Measurements from ENCODE around the gene CCDC183.
"Not testable (repeated sequence)": the region's sequence is repeated elsewhere in the genome, so short reads cannot be mapped to it uniquely, and the experiment has no call there.

CCDC183 gene

GRCh38 chr9:136802321-136802720 is 6.2 kb downstream of the CCDC183 start:
- no peak for DNase-seq (ENCODE audit: low spot score)

DNA sequence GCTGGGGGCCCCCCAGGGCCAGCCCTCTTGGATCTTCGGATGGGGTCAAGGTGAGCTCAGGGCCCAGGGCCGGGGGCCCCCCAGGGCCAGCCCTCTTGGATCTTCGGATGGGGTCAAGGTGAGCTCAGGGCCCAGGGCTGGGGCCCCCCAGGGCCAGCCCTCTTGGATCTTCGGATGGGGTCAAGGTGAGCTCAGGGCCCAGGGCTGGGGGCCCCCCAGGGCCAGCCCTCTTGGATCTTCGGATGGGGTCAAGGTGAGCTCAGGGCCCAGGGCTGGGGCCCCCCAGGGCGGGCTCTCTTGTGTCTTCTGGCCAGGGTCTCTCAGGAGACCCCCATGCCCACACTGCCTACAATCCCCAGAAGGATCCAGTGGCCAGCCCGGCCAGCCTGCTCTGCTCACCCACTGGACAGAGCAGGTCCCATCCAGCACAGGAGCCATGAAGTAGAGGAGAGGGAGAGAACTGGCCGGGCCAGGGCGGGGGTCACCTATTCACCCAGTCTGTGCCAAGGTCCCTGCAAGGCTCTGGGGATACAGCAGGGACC is 6.9 kb downstream of the CCDC183 start:
- not testable (repeated sequence) for DNase-seq (ENCODE audit: low spot score)

GRCh38 chr9:136803551-136804508 is 7.7 kb downstream of the CCDC183 start:
- no peak for DNase-seq (ENCODE audit: low spot score)

DNA sequence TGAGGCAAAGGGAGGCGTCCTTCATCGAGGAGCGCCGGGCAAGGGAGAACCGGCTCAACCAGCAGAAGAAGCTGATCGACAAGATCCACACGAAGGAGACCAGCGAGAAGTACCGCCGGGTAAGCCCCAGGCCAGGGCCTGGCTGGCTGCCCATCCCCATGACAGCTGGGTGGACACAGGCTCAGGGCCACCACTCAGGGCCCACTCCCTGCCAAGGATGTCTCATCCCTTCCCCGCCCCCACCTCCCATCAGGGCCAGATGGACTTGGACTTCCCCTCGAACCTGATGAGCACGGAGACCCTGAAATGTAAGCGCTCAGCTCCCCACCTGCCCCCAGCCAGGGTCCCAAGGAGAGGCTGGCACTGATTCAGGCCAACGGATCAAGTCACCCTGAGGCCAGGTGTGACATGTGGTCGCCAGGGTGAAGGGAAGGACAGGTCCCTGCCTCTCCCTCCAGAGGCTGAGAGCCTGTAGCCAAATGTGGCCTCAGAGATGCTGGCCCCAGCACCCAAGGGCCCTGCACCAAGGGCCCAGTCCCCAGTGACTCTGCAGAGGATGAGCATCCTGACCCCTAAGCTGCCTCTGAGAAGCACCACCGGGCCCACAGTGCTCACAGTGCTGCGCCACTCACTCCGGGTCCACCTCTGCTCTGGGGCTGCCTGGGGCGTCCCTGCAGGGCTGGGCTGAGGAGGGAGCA is 8.5 kb downstream of the CCDC183 start:
- DNase-seq (ENCODE audit: low spot score) = no peak

GRCh38 chr9:136805207-136805740 is 9.1 kb downstream of the CCDC183 start:
- DNase-seq (ENCODE audit: low spot score) = no peak

GRCh38 chr9:136806067-136806466 is 9.9 kb downstream of the CCDC183 start:
- no peak for DNase-seq (ENCODE audit: low spot score)

DNA sequence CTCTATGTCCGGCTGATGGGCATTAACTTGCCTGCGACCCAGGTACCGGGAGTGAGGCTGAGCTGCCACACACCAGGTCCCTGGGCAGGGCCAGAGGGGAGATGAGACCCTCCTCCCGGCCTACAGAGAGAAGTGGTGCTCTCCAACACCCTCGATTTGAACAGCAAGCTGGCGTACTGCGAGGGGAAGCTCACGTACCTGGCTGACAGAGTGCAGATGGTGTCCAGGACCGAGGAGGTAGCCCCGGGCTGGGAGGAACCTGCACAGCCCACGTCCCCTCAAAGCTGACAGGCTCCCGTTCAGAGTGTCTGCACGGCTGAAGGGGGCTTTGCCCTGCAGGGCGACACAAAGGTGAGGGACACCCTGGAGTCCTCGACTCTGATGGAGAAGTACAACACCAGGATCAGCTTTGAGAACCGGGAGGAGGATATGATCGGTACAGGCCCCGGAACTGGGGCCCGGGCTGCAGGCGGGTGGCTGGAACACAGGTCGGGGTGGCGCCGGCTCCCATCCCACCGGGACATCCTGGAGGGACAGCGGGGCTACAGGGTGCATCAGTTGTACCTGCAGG is 10.6 kb downstream of the CCDC183 start:
- DNase-seq (ENCODE audit: low spot score) = no peak

DNA sequence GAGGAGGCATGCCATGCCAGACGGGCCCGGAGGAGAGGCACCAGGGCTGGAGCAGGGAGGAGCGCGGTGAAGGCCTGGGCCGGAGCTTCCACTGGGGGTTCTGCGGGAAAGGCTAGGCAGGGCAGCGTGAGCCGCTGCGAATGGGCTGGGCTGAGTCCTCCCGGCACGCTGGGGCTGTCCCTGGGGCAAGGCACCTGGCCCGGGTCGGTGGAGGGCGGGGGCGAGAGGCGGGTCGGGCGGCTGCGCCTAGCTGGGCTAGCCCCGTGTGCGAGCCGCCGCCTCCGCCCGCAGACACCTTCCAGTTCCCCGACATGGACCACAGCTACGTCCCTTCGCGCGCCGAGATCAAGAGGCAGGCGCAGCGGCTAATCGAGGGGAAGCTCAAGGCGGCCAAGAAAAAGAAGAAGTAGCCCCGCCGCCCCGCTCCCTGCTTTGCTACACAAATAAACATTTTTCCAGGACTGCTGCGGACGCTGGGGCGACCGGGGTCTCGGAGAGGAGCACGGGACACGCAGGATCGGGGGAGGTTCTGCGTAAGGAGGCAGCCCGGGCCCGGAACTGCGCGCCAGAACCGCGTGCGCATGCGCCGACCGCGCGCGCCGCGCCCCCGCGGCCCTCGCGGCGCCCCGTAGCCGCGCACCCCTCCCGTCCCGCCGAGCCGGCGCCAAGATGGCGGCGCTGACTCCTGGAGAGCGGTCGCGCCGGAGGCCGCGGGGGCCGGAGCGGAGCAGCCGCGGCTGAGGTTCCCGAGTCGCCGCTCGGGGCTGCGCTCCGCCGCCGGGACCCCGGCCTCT is 11.3 kb downstream of the CCDC183 start, which contains the start of gene RABL6:
Gene RABL6 (plus strand): TSS at position 668 of the 794 bp plus-strand sequence. CDS start 249 bp downstream, outside the sequence.
- peak; percentile 73 for DNase-seq (ENCODE audit: low spot score)

- peak; percentile 62 for DNase-seq (ENCODE audit: low spot score)
These were observed 12.1 kb downstream of the CCDC183 start for GRCh38 chr9:136808075-136808805.

DNA sequence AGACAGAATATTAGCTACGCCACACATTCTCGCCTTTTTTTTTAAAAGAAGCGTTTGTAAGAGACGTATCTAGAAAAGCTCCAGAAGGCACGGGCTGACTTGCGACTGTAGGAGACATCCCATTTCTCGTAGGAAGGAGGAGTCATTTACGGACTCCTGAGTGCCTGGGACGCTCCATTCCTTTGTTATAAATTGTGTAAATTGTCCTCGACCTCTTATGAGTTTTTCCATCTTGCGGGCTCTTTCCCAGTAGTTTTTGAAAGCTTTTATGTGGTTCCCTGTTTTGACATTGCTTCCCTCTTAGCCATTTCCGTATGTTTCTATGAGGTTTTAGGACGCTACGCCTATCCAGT is 12.6 kb downstream of the CCDC183 start:
- no peak for DNase-seq (ENCODE audit: low spot score)

DNA sequence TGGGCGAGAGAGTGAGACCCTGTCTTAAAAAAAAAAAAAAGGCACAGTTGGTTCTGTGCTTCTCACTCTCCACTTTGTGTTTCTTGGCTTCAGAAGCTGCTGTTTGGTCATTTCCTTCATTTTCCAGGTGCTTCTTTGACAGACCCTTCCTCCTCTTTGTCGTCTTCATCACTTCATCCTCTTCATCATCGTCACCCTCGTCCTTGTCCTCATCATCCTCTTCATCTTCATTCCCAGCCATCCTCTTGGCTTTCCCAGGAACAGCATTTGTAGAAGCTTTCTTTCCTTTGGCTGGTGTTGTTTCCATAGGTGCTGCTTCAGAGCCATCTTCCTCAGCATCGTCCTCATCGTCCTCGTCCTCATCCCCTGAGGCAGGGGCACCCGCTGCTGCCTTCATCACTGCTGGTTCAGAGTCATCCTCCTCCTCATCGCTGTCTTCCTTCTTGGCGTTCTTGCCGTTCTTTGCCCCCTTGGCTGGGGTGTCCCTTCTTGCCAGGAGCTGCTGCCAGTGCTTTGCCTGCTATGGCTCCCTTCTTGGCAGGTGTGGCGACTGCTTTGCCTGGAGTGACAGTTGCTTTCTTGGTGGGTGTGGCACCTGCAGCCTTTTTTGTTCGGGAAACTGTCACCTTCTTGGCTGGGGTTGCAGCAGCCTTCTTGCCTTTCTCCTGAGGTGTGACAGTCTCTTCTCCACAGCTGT is 18.7 kb downstream of the CCDC183 start:
- no peak for DNase-seq (ENCODE audit: low spot score)

- no peak for DNase-seq (ENCODE audit: low spot score)
These were observed 19.3 kb downstream of the CCDC183 start for GRCh38 chr9:136815422-136815782.

DNA sequence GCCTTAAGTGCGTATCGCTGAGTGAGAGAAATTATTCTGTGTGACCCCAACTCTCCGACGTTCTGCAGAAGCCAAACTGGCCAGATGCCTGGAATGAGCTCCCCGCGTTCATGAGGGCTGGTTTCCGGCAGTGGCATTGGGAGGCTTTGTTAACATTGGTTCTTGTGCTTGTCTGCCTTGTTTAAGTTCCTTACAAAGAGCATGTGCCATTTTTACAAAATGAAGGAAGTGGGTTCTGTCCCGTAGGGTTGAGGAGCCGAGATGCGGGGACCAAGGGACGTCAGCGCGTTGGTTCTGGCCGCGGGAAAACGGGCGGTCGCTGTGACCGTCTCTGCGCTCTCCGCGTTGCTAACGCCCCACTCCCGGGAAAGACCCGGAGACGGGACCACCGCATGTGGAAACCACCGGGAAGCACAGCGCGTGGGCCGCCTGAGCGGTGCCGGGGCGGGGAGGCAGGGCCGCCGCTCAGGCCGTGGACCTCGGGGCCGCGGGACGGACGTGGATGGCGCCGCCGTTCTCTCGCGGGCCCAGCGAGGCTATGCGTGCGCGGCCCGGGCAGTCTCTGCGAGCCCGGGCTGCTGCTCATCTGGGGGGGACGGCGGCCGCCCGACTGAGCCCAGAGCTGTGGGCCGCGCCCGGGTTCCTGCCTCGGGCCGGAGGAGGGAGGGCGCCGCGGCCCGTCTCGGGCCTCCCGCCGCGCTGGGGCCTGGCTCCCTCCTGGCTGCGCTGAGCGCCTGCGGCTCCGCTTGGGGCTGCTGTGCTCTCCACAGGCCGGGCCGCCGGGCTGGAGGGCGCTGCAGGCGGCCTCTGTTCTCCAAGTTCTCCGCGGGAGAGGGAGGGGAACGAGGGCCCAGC is 25.1 kb downstream of the CCDC183 start:
- no peak for DNase-seq (ENCODE audit: low spot score)

- no peak for DNase-seq (ENCODE audit: low spot score)
These were observed 25.8 kb downstream of the CCDC183 start for GRCh38 chr9:136821826-136822544.

- DNase-seq (ENCODE audit: low spot score) = no peak
These were observed 27.3 kb downstream of the CCDC183 start for GRCh38 chr9:136823136-136824046.

GRCh38 chr9:136824496-136825225 is 28.5 kb downstream of the CCDC183 start:
- no peak for DNase-seq (ENCODE audit: low spot score)

Measured in NAMALWA (cell line).